Ectodermal cell (in vitro differentiated cells): ENCODE results near the gene OSBPL8.

Source experiments
- H3K27ac ChIP-seq: 2 replicates; pipeline ENCODE4 v1.7.0; 2013; ENCODE audit warnings: mild to moderate bottlenecking, low read depth, low read length; ENCODE audit not compliant: insufficient read depth, poor library complexity, severe bottlenecking
- H3K27me3 ChIP-seq: 2 replicates; pipeline ENCODE4 v1.7.0; 2013; ENCODE audit warnings: mild to moderate bottlenecking, low read length; ENCODE audit not compliant: insufficient read depth, control insufficient read depth, poor library complexity, severe bottlenecking
- H3K36me3 ChIP-seq: one replicate; pipeline ENCODE4 v1.7.0; 2013; ENCODE audit warnings: low read length; ENCODE audit not compliant: control insufficient read depth, insufficient read depth
- H3K4me1 ChIP-seq: one replicate; pipeline ENCODE4 v1.7.0; 2013; ENCODE audit warnings: low read length; ENCODE audit not compliant: control insufficient read depth, insufficient read depth
- H3K4me3 ChIP-seq: 2 replicates; pipeline ENCODE4 v1.7.0; 2013; ENCODE audit warnings: low read depth, low read length, control low read depth; ENCODE audit not compliant: insufficient read depth
- H3K9me3 ChIP-seq: 2 replicates; pipeline ENCODE4 v1.7.0; 2013; ENCODE audit warnings: mild to moderate bottlenecking, low read length, moderate library complexity; ENCODE audit not compliant: control insufficient read depth
- WGBS, 2 experiments: methylation state at CpG; one replicate each; pipeline ENCODE4 v1.1.7; 2013; ENCODE audit warnings: missing lambda C conversion rate in 2 of 2; 5-methylcytosine and 5-hydroxymethylcytosine counted together

The OSBPL8 gene

GRCh38 chr12:76544601-76545261 is 14.8 kb downstream of the OSBPL8 start:
- Histone ChIP-seq H3K9me3 (no peaks in the 10 kb centered on the region), H3K27me3 (no peaks in the 10 kb centered on the region), H3K27ac (no peak overlapping the region), H3K36me3 (no peaks in the 10 kb centered on the region), H3K4me3 (no peak overlapping the region), H3K4me1 (peaks cover 28% of the 10 kb centered on the region)
- whole genome bisulfite sequencing, 2 experiments: 94 to 100% methylated on average over 1 to 3 of the region's 4 CpGs

GRCh38 chr12:76543813-76544347 is 15.7 kb downstream of the OSBPL8 start:
- H3K27ac ChIP-seq: no peak overlapping the region
- no peak overlapping the region for H3K4me3 ChIP-seq
- no peaks in the 10 kb centered on the region for H3K9me3 ChIP-seq
- no peaks in the 10 kb centered on the region for H3K36me3 ChIP-seq
- WGBS, 2 experiments: 79 to 80% methylated on average over 4 of the region's 4 CpGs
- no peaks in the 10 kb centered on the region for H3K27me3 ChIP-seq
- peaks cover 22% of the 10 kb centered on the region for H3K4me1 ChIP-seq

GRCh38 chr12:76542908-76543307 is 16.7 kb downstream of the OSBPL8 start:
- Histone ChIP-seq H3K27ac (no peak overlapping the region), H3K4me1 (peaks cover 13% of the 10 kb centered on the region), H3K27me3 (no peaks in the 10 kb centered on the region), H3K9me3 (no peaks in the 10 kb centered on the region), H3K36me3 (no peaks in the 10 kb centered on the region), H3K4me3 (no peak overlapping the region)
- WGBS, 2 experiments: 92 to 98% methylated on average over 5 of the region's 5 CpGs

- Histone ChIP-seq H3K27ac (no peak overlapping the region), H3K27me3 (no peaks in the 10 kb centered on the region), H3K4me1 (no peaks in the 10 kb centered on the region), H3K9me3 (no peaks in the 10 kb centered on the region), H3K4me3 (no peak overlapping the region), H3K36me3 (no peaks in the 10 kb centered on the region)
- 88 to 96% methylated on average over 6 of the region's 6 CpGs for WGBS, 2 experiments
Measured at GRCh38 chr12:76539727-76540126, 19.8 kb downstream of the OSBPL8 start.

- no peak overlapping the region for H3K4me3 ChIP-seq
- H3K9me3 ChIP-seq: no peaks in the 10 kb centered on the region
- H3K27me3 ChIP-seq: no peaks in the 10 kb centered on the region
- H3K4me1 ChIP-seq: no peaks in the 10 kb centered on the region
- H3K36me3 ChIP-seq: no peaks in the 10 kb centered on the region
- no peak overlapping the region for H3K27ac ChIP-seq
- WGBS, 2 experiments: 100% methylated on average over 1 of the region's 2 CpGs
Measured at GRCh38 chr12:76537923-76538322, 21.6 kb downstream of the OSBPL8 start.

GRCh38 chr12:76536546-76536945 is 23.0 kb downstream of the OSBPL8 start:
- no peaks in the 10 kb centered on the region for H3K9me3 ChIP-seq
- H3K27ac ChIP-seq: no peak overlapping the region
- no peaks in the 10 kb centered on the region for H3K4me1 ChIP-seq
- WGBS, 2 experiments: 97 to 98% methylated on average over 2 of the region's 5 CpGs
- H3K4me3 ChIP-seq: no peak overlapping the region
- H3K36me3 ChIP-seq: no peaks in the 10 kb centered on the region
- no peaks in the 10 kb centered on the region for H3K27me3 ChIP-seq

GRCh38 chr12:76535170-76535569 is 24.4 kb downstream of the OSBPL8 start:
- H3K27me3 ChIP-seq: no peaks in the 10 kb centered on the region
- H3K9me3 ChIP-seq: no peaks in the 10 kb centered on the region
- 80% methylated on average over 1 of the region's 2 CpGs; no CpG with 5 or more reads in 1 of the 2 experiments for WGBS, 2 experiments
- no peak overlapping the region for H3K27ac ChIP-seq
- H3K4me1 ChIP-seq: no peaks in the 10 kb centered on the region
- H3K36me3 ChIP-seq: no peaks in the 10 kb centered on the region
- no peak overlapping the region for H3K4me3 ChIP-seq

GRCh38 chr12:76533331-76533730 is 26.2 kb downstream of the OSBPL8 start:
- no peaks in the 10 kb centered on the region for H3K9me3 ChIP-seq
- H3K4me1 ChIP-seq: no peaks in the 10 kb centered on the region
- 92 to 93% methylated on average over 4 to 5 of the region's 5 CpGs for WGBS, 2 experiments
- H3K27me3 ChIP-seq: no peaks in the 10 kb centered on the region
- H3K36me3 ChIP-seq: no peaks in the 10 kb centered on the region
- no peak overlapping the region for H3K27ac ChIP-seq
- H3K4me3 ChIP-seq: no peak overlapping the region

- Histone ChIP-seq H3K9me3 (no peaks in the 10 kb centered on the region), H3K4me3 (no peak overlapping the region), H3K36me3 (no peaks in the 10 kb centered on the region), H3K27me3 (no peaks in the 10 kb centered on the region), H3K27ac (no peak overlapping the region), H3K4me1 (no peaks in the 10 kb centered on the region)
- 92 to 94% methylated on average over 4 of the region's 4 CpGs for WGBS, 2 experiments
Measured at GRCh38 chr12:76532520-76532919, 27.1 kb downstream of the OSBPL8 start.

GRCh38 chr12:76531056-76531455 is 28.5 kb downstream of the OSBPL8 start:
- Histone ChIP-seq H3K27me3 (no peaks in the 10 kb centered on the region), H3K4me3 (no peak overlapping the region), H3K9me3 (no peaks in the 10 kb centered on the region), H3K4me1 (no peaks in the 10 kb centered on the region), H3K36me3 (no peaks in the 10 kb centered on the region), H3K27ac (no peak overlapping the region)
